NOMO-1 treated with DMSO at 0.1 percent for 48 hours (cell line): Measurements from ENCODE around the gene SLC24A4.

Source experiments
- DNase-seq: peaks from one replicate; lab custom pipeline; 2025; ENCODE audit not compliant: unreplicated experiment; lab: John Stamatoyannopoulos, UW

The SLC24A4 gene

DNA sequence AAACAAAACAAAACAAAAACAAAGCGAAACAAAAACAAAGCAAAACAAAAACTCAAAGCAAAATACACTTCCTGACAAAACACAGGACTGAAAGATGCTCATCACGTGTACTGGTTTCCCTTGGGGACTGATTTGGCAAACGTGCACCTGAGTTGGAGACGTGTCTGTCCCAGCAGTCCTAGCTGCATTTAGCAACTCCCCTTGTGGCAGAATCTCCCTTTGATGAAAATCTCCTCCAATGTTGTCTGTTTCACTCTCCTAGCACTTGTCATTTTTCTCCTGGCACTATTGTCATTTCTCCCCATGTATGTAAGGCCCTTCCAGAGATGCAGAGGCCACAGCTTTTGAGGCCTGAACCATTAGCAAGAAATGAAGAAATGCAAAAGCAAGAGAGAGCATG lies 6.8 kb upstream of the SLC24A4 start:
- DNase-seq: no peak

DNA sequence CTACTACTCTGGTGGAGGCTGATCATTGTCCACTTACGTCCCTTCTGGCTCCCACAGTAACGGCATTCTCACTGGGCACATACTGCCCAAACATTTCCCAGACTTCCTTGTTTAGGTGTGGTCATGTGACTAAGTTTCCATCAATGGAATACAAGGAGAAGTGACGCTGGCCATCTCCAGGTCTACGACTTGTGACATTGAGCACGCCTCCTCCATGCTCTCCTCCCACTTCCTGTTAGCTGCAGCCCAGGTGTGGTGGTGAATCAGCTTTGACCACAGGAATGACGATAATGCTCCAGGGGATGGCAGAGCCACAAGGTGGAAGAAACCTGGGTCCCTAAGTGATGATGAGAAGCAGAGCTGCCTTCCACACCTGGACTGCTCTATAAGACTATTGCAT lies 6.0 kb upstream of the SLC24A4 start:
- no peak for DNase-seq

DNA sequence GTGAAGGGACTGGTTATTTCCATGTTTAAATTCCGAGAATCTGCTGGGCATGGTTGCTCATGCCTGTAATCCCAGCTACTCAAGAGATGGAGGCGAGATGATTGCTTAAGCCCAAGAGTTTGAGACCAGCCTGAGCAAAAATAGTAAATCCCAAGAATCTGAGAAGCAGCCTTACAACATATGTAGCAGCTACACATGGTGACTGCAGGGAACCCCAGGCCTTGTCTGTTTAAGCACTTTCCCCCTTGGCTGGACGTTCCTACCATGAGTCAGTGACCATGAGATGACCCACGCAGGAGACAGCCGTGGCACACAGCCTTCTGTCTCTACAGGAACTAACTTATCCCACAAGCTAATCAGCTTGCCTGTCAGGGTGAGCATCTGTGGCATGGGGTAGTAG lies 5.5 kb upstream of the SLC24A4 start:
- DNase-seq: no peak

DNA sequence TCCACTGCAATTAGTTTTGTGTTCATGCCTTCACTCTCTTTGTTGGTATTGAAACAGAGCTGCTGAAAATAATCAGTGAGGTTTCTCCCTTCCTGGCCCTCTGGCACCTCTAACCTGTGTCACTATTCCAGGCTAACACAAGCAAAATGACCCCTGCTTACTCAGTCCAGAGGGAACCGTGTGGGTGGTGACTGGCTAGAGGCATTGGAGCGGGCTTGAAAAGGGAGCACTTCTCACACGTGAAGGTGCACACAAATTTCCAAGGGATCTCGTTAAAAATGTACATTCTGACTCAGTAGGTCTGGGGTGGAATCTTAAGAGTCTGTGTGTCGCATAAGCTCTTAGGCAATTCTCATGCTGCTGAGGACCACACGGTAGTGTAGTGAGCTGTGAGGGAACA lies 1.3 kb upstream of the SLC24A4 start:
- DNase-seq: no peak

DNA sequence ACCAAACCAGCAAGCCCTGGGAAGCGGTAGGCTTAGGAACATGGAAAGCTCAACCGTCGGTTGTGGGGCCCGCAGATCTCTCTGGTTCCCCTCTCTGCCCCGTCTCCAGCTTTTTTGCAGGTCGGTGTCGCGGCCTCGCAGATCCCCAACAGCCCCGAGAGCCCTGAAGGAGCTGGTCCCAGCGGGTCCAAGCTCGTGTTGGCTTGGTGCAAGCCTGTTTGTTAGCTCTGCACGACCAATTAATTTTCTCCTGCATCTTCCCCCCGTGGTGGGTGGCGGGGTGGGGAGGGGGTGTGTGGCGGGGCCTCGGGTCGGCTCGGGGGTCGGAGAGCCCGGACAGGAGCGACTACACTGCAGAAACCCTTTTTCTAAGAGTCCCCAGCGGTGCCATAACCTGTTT lies 449 bp upstream of the SLC24A4 start:
- DNase-seq: no peak

DNA sequence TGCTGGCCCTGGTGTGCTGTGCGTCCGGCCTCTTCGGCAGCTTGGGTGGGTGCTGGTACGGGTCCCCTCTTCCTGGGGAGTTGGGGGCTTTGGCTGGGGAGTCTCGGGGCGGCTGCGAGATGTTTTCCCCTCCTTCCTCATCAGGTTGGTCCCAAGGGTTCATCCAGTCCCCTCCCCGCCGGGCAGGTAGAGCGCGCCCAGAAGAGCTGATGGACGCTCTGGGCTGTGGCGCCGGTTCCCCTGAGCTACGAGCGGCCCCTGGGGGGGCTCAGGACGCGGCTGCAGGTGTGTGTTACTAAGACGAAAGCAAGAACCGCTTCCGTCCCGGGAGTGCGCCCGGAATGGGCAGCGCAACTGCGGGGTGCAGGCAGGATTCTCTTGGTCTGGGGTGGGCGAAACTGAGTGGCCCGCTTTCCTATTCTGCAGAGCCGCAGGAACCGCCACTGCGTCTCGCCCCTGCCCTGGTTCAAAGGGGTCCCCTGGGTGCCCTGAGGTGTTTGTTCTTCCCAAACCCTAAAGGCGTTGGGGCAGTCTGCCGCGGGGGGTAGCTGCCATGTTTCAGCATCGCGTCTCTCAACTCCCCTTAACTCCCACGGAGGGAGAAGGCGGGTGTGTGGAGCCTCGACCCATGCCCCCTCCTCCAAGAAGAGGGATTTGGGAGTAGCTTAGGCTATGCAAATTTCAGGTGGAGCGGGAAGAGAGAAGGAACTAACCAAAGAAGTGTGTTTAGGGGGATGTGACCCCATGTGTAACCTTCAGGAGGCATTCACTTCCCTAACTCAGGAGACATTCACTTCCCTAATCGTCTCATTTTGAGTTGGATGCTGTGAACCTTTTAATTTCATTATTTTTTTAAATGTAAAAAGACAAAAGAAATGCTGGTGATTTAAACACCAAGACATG lies 1.2 kb downstream of the SLC24A4 start:
- no peak for DNase-seq

DNA sequence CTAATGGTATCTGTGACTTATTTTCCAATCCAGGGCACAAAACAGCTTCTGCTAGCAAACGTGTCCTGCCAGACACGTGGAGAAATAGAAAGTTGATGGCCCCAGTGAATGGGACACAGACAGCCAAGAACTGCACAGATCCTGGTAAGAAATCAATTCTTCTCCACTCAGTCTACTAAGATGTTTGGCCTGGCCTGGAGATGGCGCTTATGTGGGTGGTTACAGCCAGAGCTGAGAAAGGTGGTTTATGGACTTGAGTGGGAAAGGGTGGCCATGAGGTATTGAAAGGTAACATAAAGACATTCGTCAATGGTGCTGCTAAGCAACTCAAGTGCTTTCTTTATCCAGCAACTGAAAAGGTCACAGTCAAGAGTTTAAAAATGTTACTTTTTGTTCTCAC lies 2.9 kb downstream of the SLC24A4 start:
- DNase-seq: no peak

DNA sequence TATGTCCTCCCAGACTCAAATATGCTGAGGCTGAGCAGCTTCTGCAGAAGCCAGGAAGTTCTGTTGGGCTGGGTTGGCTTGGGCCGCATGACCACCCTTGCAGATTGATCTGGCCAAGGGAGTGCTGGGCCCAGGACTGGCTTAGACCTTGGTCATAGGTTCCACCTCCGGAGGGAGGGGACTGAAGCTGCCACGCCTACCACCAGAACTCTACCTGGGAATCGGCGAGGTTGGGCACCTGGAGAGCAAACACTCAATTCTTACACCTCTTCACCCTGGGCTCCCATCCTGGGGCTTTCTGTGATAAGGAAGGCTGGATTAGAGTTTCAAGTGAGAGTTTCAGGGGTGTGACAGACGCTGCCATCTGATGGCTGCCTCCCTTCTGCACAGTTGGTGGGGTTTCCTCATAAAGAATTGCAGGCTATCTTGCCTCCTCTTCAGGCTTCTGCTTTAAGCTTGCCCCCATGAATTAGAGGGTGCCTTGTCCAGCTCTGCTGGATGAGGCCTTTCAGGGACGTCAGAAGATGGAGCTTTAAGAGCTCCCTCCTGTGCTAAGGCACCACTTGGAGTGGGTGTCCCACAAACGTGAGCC lies 5.8 kb downstream of the SLC24A4 start:
- DNase-seq: no peak

DNA sequence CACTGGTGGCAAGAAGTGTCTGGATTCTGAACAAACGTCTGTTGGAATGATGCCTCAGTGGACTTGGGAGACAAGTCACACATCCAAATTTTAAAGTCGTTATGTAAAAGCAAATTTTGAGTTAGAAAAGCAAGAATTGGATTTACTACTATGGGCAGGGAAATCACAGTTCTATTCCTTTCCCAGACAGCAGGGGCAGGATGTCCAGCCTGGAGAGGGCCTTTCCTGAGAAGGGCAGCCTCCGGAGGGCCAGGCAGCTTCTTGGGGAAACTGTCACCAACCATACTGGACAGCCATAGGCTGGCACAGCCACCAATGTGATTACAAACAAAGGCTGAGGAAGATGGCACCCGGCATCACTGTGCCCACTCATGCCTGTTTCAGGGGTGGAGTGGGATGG lies 11.1 kb downstream of the SLC24A4 start:
- DNase-seq: no peak

DNA sequence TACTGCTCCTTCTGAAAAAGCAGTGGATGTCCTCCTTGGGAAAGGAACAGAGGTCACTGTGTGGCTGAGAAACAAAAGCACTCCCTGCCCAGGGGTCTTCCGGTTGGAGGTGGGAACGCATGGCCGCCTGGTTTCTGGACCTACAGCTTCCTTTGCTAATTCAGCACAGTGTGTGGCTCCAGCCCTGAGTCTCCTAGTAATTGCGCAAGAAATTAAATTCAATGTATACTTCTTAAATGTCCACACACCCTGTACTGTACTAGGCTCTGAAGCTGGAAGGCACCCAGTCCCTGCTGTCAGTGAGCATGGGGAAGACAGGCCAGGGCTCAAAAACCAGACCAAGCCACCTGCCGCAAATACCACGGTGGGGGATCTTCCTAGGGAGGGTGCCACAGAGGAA lies 13.4 kb downstream of the SLC24A4 start:
- no peak for DNase-seq

DNA sequence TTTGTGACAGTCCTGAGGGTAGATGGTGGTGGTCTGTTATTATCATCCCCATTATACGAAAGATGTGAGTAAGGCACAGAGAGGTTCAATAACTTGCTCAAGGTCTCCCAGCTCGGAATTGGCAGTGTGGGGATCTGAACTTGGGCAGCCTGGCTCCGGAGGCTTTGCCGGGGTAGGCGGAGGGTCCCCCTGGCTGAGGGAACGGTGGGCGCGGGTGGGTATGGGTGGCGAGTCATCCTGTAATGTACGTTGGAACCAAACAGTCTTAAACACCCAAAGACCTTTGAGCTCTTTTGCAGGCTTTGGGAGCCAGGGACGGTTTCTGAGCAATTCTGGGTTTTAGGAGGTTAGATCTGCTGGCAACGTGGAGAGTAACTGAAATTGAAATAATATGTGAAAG lies 16.5 kb downstream of the SLC24A4 start:
- DNase-seq: no peak

DNA sequence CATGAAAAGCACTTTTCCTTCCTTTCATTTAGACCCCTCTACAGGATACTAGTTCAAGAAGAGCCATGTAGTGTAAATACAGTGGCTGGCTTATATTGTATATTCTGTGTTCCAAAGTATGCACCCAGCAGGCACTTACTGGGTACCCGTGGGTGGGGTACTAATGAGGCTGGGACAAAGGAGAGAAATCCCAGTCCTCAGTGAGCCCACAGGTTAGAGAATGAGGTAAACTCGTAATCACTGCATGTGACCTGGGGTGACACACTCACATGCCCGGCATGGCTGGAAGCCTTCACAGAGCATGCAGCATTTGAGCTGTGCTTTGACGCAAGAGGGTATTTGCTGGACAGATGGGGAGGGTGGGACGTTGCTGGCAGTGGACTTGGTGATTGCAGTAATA lies 17.1 kb downstream of the SLC24A4 start:
- DNase-seq: no peak

DNA sequence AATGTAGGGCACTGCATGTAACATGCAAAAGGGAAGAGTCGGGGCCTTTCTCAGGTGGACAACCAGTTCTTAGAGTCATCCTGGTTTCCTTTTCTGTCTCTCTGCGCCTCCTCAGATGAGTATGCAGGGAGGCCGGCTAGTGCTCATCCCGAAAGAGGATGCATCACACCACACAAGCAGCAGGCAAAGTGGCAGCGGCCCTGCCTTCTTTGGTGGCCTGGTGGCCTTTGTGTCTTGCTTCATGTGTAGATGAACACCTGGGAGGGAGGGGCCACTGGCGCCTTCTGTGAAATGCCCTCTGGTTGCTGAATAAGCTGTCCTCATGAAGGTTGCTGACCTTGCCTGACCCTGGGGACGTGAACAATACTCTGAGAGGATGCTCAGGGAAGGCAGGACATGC lies 18.0 kb downstream of the SLC24A4 start:
- no peak for DNase-seq

DNA sequence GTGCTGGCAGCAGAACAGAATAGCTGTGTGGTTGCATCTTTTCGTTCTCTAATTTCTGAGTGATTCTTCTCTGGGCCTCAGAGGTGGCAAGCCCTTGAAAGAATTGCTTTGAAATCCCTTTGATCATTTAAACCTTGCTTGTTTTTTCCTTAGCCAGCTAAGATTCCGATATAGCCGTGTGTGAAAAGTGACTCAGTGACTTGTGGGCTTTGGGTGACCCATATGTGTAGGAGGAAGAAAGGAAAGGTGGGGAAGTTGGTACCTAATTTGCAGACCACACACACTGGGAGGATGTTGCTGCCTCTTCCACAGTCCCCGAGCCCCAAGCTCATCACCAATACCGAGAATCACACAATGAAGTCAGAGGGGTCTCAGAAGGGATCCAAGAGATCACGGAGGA lies 18.8 kb downstream of the SLC24A4 start:
- no peak for DNase-seq

DNA sequence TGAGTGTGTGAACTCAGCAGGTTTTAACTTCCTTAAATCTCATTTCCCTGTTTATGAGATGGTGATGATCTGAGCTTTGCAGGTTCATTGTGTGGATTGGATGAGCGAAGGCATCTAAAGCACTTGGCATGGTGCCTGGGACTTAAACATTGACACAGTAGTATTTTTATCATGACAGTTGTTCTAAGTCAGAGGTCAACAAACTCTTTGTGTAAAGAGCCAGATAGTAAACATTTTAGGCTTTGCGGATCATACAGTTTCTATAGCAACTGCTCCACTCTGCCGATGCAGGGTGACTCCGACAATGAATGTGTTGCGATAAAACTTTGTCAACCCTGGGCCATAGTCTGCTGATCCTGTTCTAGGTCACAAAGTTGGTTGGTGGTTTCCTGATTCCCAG lies 25.2 kb downstream of the SLC24A4 start:
- no peak for DNase-seq

DNA sequence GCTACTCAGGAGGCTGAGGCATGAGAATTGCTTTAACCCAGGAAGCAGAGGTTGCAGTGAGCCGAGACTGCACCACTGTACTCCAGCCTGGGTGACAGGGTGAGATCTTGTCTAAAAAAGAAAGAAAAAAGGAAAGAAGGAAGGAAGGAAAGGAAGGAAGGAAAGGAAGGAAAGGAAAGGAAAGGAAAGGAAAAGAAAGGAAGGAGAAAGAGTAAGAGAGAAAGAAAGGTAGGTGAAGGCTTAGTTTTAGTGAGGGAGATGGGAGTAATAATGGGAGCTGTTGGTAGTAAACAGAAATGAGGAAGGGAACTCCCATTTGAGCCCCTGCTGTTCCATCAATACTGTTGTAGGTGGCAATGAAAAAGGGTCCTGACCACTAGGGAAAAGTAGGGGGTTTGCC lies 28.8 kb downstream of the SLC24A4 start:
- no peak for DNase-seq

DNA sequence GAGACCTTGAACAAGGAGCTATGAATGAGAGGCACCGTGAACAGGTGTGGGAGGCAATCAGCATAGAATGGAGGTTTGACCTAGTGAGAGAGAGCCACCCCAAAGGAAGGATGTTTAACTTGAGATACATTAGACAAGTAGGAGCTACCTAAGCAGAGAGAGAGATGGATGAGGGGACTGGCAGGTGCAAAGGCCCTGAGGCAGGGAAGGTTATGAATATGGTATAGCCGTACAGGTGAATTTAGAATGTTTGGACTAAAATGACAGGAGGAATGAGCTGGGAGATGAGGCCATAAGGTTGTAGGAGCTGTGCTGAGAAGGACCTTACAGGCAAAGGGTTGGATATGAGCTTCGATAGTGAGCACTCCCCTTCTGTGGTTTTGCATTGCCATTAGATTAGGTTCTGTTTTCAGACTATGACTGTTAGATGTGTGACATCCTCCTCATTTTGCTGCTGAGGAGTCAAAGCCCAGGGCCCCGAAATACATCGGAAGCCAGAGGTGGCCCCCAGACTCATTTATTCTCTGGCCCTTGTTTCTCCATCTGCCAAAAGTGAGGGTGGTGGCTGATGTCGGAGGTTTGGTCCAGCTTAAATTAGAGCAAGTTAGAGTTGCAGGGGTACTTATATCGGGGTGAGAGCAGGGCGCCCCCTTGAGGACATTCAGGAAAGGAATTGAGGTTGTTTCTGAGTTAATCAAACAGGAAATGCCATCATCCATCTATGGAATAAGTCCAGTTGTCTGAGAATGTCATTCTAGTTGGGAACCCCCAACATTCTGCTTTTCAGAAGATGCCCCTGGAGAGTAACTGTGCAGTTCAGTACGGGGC lies 29.4 kb downstream of the SLC24A4 start:
- DNase-seq: peak; percentile 61

DNA sequence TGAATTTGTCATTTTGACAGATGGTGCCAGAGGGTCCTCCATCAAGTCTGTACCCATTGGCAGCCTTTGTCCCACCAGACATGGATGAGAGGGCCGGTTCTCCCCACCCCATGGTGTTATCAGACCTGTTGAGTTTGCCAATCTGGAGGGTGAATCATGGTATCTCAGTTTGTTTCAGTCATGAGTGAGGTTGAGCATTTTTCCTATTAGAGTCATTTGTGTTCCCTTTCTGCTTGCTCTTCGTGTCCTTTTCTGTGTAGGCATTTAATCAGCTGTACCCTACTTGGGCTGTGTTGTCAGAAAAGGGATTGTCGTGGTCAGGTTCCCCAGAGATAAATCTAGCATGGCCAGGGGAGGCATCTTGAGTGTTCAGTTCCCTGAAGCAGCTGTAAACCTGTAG lies 30.5 kb downstream of the SLC24A4 start:
- DNase-seq: no peak

DNA sequence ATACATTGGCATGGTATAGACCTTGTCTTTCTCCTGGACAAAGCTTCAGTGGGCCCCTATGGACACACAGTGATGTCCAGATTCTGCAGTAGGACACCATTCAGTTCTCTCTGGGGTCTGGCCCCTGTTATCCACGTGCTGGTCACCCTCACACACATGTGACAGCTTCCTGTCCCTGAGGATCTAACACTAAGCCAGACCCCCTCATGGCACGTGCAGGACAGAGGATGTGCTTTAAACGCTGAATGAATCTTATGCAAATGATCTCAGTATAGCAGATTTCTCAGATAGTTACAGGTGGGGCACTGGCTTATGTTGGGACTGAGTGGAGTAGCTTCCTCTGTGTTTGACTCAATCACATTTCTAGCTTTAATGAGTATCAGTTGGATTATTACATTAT lies 33.7 kb downstream of the SLC24A4 start:
- no peak for DNase-seq

DNA sequence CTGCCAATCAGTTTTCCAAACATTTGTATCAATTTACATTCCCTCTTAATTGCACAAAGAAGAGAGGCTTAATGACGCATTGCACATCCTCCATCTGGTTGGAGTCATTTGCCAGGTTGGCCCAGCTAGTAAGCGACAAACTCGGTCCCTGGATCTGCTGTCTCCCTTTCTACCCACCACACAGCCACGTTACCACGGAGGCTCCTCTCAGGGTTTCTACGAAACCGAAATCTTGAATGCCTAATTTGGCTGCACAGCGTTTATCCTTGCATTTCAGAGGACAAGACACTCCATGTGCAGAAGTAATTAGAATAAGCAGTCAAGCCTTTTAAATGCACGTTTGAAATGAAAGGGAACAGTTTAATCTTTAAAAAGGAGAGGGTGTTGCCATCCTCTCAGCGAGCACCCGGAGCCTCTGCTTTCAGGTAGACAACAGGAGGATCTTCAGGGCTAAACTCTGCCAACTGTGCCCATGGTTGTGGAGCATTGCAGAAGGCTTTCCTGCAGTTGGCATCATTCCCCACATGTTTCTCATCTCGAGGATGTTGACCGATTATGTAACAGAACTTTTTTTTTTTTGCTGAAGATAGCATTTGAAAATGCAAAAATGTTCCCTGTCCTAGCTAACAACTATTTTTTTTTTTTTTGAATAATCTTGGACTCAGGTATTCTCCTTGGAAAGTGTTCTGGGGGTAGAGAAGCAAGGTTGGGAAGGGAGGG lies 37.8 kb downstream of the SLC24A4 start:
- no peak for DNase-seq

DNA sequence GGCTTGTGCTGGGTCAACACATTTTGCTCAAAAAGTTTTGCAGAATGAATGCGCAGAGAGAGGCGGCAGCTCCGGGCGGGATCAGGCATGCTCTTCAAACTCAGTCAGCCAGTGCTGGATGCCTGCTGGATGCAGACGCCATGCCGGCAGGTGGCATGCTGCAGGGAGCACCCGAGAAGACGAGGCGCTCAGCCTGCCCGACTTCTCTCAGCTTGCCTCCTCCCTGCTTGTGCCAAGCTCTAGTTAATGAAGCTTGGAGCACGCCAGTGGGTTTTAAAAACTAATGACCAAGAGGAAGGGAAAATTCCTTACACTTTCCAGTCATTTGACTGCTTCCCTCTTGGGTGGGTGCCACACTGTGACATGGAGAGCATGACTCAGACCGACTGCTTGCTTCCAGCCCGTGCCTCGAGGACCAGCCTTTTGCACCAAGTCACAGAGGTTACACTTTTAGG lies 39.8 kb downstream of the SLC24A4 start:
- no peak for DNase-seq
